Endothelial cell of hepatic sinusoid (primary cell): ENCODE results near the gene PPAN.

Source experiments
- in situ Hi-C: cut with HindIII; loops from 2 replicates; pipeline ENCODE4 v1.10.0; 2017; ENCODE audit warnings: low sequenced_read_pairs

Gene PPAN

DNA sequence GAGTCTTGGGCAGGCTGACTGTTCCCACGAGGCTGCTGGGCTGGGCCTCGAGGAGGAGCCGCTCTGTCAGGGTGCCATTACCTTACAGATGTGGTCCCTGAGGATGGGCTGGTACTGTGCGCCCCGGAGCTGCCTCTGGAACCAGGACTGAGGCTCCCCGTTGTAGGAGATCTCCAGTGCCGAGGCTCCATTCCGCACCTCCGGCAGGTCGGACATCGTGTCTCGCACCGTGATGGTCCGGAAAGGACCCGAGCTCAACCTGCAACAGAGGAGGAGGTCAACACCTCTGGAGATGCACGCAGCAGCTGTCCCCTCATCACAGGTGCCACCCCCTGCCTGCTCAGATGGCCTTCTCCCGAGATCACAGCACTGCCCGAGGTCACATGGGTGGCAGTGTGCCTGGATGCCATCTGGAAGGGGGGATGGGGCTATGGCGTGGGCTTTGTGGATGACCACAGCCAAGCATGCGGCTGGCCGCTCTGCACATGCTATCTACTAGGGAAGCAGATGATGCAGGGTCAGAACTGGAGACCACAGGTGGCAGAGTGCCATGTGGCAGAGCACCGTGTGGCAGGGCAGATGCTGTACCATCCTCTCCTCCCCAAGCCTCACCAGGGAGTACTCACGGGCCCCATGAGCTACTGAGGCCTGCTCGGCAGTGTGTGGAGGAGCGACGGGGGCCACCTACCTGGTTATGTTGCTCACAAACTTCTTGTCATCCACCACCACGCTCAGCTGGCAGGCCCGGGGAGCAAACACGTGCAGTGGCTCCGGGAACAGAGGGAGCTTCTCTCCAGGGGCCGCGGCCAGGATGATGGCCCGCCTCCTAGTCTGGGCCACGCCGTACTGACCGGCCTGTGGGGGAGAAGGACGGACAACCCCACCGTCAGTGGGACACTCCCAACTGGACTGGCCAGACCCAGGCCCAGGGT, 31.9 kb downstream of the PPAN start:
- in situ Hi-C loops: no loop called here

DNA sequence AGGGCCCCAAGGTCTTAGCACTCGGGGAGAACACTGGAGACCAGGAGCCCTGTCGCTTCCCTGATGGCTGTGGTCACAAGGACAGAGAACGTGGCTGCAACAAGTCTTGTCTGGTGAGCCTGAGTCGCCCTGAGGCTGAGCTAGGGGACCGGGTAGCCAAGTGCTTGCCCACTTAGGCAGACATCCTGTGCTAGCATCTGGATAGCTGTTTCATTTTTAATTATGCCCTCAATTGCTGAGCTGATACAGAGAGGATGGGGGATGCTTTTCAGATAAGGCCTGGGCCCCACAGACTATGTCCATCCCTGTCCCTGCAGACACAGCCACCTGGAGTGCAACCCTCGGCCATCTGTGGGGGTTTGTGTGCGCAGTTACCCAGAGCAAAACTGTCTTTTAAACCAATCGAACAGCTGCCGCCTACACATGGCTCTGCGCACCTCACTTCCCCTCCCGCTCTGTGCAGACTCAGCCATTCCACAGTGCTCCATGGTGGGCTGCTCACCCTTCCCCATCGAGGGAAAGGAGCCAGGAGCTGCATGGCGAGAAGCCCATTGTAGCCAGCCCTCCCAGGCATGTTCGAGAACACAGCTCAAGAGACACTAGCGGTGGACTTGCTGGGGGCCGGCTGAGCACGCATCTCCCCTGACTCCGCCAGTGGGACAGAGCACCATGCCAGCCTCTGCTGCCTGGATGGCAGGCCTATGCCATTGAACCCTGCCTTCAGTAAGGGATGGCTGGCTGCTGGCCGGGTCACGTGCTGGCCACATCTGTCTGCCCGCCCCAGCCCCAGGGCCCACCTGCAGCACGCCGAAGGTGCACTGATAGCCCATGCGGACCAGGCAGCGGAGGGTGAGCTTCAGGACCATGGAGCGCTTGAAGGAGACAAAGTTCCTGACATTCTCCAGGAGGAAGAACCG, 33.0 kb downstream of the PPAN start:
- in situ Hi-C loops: no loop called here

DNA sequence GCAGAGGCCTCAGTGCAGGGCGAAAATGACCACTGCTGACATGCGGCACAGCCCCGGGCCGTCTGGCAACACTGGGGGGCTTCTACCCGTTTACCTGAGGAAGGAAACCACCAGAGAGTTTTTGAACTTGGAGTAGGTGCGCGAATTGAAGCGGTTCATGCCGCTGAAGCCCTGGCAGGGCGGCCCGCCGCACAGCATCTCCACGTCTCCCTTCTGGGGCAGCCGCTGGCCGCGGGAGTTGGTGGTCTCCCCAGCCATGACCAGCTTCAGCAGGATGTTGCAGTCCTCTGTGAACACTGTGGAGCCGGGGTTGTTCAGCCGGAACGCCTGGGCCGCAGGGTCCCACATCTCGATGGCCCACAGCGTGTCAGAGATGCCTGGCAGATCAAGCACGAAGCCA, 33.8 kb downstream of the PPAN start:
- in situ Hi-C loops: no loop called here

DNA sequence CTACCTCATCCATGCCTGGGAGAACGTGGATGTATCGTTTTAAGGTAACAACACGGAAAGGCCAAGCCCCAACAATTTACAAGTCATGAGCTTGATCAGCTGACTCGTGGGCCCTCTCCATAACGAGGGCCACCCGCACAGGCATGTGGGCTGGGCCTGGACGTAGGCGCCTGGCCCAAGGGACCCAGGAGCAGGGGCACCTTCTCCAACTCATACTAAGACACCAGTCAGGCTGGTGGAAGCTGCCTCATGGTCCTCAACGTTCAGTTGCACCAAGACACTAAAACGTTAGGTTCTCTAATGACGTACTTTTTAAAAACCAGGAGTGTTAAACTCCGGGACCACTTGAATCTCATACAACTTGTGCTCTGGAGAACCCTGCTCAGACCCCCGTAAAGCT, 35.3 kb downstream of the PPAN start:
- in situ Hi-C loops: no loop called here

DNA sequence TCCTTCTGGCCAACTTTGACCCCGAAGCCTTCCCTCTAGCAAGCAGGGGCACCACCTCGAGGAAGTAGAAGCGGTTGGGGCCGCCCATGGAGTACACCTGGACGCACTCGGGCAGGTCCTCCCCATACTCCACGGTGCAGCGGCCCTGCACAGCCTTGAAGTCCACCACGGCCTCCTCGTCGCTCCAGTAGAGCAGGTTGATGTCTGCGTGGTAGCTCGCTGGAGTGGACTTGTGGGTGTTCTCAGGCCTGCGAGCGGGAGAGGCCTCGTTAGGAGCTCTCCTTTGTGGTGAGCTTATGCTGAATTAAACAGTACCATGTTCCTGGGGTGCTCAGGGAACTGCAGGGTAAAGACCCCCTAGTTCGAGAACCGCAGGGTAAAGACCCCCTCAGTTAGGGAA, 35.8 kb downstream of the PPAN start:
- in situ Hi-C loops: no loop called here

DNA sequence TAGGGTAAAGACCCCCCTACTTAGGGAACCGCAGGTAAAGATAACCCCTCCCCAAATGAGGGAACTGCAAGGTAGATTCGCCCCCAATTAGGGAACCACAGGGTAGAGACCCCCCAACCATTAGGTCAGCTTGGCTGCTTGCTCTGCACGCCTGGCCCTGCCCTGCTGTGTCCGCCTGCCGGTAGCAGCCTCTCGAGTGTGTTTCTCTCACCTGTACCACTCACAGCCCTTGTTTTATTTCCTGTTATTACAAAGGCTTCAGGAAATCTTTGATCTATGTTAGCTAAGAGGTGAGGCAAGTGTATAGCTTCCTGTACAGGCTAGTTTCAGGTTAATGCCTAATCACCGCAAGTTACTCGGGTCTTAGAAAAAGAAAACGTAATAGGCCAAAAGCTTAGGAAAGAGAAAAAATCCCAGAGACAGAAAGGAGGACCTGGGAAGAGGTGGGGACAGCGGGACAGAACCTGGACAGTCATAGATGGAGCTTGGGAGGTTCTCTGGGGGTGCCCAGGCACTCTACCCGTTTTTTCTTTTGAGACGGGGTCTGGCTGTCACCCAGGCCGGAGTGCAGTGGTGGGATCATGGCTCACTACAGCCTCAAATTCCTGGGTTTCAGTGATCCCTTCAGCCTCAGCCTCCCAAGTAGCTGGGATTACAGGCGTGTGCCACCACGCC, 36.7 kb downstream of the PPAN start:
- in situ Hi-C loops: no loop called here

DNA sequence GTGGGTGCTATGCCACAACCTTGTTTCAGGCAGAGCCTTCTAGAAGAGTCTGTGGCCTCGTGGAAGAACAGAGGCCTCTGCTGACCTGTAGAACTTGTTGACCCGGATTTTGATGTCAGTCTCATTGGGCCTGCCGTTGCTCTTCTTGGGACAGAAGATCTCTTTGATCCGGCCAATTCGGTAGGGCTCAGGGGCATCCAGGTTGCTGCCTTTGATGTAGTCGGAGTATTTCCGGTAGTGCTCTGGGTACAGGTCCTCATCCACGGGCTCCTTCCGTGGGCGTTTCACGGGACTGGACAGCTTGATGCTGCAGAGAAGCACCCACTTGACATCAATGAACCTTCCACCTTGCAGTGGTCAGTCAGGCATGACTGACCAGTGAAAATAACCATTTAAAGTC, 37.5 kb downstream of the PPAN start:
- in situ Hi-C loops: no loop called here

DNA sequence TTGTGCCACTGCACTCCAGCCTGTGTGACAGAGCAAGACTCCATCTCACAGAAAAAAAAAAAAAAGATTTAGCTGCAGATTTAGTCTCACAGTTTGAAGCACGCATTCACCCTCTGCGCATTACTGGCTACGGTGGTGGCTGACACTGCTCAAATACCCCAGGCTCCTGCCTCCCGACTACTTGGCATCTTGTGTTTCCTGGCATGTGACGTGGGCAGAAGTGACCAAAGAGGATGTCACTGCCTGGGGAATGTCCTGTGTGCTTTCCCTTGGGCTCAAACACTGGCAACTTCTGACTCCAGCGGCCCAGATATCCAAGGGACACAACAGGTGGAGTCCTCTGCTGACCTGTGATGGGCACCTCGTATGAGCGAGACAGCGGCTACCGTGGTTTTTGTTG, 38.2 kb downstream of the PPAN start:
- in situ Hi-C loops: no loop called here

DNA sequence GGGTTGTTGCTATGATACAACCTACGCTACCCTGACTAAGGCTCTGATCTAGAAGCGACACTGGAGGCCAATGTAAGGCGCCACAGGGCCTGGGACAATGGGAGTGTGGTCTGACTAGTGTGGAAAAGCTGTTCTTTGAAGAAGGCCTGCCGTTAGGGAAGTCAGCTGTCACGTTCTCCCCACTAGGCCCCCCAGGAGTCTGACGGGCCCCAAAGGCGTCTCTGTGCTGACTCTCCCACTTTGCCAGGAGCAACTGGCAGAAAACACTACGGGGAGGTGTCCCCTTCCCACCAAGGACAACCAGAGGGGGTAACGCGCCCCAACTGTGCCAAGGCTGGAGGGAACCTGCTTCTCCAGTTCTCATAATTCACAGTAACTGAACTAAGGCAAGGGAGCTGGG, 38.9 kb downstream of the PPAN start:
- in situ Hi-C loops: no loop called here

DNA sequence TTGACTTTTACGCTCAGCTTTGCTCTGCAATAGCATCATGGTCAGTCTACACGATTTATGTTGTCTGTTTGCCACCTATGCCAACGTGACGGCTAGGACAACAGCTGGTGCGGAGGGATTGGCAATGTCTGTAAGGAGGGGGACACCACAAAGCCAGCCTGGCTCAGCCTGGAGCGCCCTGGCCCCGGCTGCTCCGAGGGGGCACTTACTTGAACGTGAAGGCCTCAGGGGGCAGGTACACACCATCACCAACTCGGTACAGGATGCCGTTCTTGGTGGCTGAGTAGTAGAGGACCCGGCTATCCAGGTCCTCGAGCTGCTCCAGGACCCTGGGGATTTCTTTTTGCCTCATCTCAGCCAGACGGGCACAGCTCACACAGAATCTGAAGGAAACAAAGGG, 40.0 kb downstream of the PPAN start:
- in situ Hi-C loops: no loop called here

DNA sequence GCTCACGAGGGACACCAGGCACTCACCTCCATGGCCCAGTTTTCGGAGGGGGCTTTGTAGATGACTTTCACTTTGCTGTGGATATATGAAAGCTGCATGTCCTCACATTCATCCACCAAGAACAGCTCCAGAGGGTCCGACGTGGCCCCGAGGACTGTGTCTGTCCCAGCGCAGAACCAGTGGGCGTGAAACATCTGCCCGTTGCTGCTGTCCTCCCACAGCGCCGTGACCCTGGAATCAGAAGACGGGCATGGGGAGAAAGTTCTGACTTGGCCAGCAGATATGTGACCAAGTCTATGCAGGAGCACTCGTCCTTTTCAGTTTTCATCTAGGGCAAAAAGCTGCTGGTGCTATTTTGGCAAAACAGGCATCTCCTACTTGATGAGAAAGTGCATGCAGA, 43.3 kb downstream of the PPAN start:
- in situ Hi-C loops: no loop called here

DNA sequence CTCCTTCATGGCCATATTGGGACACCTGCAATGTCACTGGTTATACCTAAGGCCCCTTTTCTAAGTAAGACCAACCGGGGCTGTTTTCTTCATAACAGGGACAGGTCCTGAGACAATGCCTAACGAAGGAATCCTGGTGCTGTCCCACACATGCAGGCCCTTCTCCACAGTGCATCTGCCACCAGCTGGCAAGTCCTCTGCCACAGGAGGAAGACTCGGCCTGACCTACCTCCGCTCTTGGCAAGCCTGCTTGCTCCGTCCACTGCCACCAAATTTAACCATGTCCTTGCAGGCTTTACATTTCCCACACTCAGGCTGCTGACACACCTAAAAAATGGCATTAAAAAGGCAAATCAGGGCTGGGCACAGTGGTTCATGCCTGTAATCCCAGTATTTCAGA, 45.4 kb downstream of the PPAN start:
- in situ Hi-C loops: no loop called here

DNA sequence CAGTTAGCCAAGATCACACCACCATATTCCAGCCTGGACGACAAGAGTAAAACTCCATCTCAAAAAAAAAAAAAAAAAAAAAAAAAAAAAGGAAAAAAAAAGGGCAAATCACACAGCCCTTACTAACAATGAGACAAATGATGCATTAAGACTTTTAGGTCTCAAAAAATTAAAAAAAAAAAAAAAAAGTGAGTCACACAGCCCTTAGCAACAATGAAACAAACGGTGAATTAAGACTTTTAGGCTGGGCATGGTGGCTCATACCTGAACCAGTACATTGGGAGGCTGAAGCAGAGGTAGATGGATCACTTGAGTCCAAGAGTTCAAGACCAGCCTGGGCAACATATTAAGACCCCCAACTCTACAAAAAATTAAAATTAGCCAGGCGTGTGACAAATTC, 45.9 kb downstream of the PPAN start:
- in situ Hi-C loops: no loop called here

DNA sequence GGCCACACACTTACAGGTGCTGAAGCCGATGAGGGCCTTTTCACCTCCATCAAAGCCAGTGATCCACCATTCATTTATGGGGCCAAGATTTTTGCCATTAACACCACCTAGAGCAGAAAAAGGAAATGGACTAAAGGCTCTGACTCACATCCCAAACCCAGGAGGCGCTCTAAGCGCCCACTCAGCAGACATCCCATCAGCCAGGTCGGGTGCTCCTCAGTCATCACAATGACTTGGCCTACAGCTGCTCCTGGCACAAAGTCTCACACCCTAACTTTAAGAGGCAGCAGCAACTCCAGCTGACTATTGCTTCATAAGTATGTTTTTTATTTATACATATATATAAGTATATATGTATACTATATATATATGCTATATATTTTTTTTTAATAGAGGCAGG, 49.7 kb downstream of the PPAN start:
- in situ Hi-C loops: no loop called here

DNA sequence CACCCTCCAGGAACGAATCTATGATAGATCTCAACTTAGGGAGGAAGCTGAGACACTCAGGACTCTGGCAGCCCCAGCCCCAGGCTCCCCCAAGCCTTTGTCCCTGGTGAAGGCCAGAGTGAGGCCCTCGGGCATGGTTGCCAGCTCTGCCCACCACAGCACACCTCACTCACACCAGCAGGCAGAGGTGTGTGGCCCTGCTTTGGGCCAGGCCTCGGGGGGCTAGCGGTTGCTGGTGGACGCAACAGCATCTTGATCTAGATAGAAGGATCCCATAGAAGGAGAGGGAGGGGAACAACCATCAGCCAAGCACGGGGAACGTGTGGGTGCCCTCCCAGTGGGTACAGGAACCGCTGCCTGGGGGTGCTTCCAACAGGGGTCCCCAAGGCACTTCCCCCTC, 51.9 kb downstream of the PPAN start:
- in situ Hi-C loops: no loop called here

DNA sequence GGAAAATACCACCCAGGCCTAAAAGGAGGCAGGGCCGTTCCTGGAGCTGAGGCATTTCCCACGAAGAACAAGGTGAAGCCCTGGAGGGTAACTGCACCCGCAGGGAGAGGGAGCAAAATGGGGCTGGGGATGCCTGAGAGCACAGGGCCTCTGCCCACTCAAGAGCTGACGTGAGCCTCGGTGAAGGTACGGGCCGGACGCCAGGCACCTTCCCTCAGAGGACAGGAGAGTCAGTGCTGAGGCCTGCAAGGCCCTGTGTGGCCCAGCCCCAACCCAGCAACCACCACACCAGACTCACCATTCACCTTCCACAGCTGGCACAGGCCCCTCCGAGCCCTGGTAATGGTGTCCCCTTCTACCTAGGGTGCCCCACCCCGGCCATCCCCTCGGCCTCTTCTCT, 52.3 kb downstream of the PPAN start:
- in situ Hi-C loops: no loop called here

DNA sequence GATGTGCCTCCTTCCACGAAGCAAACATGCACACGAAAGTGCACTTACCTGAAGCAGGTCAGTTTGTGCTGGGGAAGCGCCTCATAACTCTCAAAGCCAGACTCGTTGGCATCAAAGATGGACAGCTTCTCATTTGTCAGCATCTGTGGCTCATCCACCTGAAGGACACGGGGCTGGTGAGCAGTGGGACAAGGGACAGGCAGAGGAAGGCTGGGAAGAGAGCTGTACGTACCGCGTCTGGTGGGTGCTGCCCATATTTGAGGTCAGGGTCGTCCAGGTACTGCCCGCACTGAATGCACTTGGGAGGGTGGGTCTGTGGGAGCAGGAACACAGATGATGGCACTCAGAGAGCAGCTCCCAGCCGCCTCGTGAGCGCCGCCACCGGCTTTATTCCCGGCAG, 53.4 kb downstream of the PPAN start:
- in situ Hi-C loops: no loop called here
